ENCODE measurements around the gene GIT2. TPM values are rescaled to one million over a fixed set of nuclear protein-coding genes. Genes with fewer than 3 reads are reported as not detected.
"Not testable (repeated sequence)": the region's sequence is repeated elsewhere in the genome, so short reads cannot be mapped to it uniquely, and the experiment has no call there.

Gene GIT2
- total RNA-seq, 1 donor from 2014 or later, result 43.0 TPM

DNA sequence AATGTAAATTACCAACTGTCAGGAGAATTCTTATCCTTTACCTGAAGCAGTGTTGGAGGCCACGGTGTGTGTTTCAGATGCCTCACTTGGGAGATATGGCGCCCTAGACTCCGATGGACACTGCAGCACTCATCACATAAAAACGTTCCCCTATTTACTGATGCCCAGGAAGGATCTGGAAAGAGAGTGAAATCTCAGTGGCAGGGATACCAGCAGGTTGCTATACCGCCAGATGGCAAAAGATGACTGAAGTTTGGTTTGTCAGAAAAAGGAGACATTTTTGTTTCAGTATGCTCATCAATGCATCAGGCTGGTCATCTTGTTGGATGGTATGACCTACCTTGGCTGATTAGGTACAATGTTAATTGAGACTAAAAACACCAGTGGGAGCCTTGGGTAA, 4.6 kb downstream of the GIT2 start:
- intact Hi-C loops (cut with DNase I), result no loop called here
- no peaks in the 10 kb centered on the region for H3K9me3 ChIP-seq
- H3K36me3 ChIP-seq, result peaks cover 0 to 37% of the 10 kb centered on the region in 2 donors
- H3K27ac ChIP-seq, result no peak overlapping the region
- TF ChIP-seq POLR2AphosphoS5 (IDR thresholded peaks at IDR 0.05; ENCODE audit: insufficient read depth in 1 of 2, low read depth in 1 of 2), result no peak
- TF ChIP-seq POLR2A (IDR thresholded peaks at IDR 0.05), result no peak
- TF ChIP-seq, protein P1, sequence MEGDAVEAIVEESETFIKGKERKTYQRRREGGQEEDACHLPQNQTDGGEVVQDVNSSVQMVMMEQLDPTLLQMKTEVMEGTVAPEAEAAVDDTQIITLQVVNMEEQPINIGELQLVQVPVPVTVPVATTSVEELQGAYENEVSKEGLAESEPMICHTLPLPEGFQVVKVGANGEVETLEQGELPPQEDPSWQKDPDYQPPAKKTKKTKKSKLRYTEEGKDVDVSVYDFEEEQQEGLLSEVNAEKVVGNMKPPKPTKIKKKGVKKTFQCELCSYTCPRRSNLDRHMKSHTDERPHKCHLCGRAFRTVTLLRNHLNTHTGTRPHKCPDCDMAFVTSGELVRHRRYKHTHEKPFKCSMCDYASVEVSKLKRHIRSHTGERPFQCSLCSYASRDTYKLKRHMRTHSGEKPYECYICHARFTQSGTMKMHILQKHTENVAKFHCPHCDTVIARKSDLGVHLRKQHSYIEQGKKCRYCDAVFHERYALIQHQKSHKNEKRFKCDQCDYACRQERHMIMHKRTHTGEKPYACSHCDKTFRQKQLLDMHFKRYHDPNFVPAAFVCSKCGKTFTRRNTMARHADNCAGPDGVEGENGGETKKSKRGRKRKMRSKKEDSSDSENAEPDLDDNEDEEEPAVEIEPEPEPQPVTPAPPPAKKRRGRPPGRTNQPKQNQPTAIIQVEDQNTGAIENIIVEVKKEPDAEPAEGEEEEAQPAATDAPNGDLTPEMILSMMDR (IDR thresholded peaks at IDR 0.05), result no peak
- H3K27me3 ChIP-seq, result no peaks in the 10 kb centered on the region
- peaks cover 37% of the 10 kb centered on the region for H3K4me1 ChIP-seq
- DNase-seq (ENCODE audit: extremely low spot score in 2 of 2), result no peak
- H3K4me3 ChIP-seq, result no peak overlapping the region

DNA sequence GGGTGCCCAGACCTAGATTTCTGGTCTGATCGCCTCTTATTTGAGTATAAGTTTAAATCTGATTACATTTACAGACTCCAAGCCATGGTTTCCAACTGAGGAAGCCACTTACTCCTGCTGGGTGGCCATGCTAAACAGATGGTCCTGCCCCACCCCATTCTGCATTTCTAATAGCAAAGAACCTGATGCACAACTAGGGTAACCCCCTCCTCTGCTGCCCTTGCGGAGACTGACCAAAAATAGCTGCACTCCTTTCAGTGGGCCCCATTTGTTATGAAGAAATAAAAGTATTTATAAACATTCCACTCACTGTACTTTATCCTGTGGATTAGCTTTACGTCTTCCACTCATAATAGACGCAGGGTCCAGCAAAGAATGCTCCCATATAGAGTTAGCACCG, 6.8 kb downstream of the GIT2 start:
- DNase-seq (ENCODE audit: extremely low spot score in 2 of 2), result no peak
- Histone ChIP-seq H3K4me1 (peaks cover 20% of the 10 kb centered on the region), H3K36me3 (peaks cover 0 to 37% of the 10 kb centered on the region in 2 donors), H3K9me3 (no peaks in the 10 kb centered on the region), H3K27me3 (no peaks in the 10 kb centered on the region), H3K4me3 (no peak overlapping the region), H3K27ac (no peak overlapping the region)
- intact Hi-C loops (cut with DNase I), result no loop called here
- TF ChIP-seq, protein P1 (IDR thresholded peaks at IDR 0.05), result no peak
- TF ChIP-seq POLR2A (IDR thresholded peaks at IDR 0.05) (no peak), POLR2AphosphoS5 (IDR thresholded peaks at IDR 0.05; ENCODE audit: insufficient read depth in 1 of 2, low read depth in 1 of 2) (no peak)

DNA sequence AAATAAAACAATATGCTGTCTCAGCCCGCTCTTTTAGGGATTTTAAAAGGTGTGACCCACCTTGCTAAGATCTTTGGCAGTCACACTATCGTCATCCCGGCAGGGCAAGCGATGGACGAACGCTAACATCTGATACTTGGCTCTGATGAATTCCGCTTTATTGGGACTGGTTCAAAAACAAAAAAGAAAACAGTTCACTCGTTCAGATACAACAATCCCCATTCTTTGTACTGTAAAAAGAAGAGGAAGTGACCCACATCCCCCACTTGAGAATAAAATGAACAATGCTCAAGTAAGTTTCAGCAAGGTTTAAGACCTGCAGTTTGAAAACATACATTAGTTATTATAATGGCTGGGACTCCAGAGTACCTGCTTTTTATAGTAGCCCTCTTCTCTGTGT, 7.3 kb downstream of the GIT2 start:
- Histone ChIP-seq H3K27me3 (no peaks in the 10 kb centered on the region), H3K27ac (no peak overlapping the region), H3K4me1 (peaks cover 15% of the 10 kb centered on the region), H3K9me3 (no peaks in the 10 kb centered on the region), H3K4me3 (no peak overlapping the region), H3K36me3 (peaks cover 0 to 40% of the 10 kb centered on the region in 2 donors)
- TF ChIP-seq, protein P1 (IDR thresholded peaks at IDR 0.05), result no peak
- TF ChIP-seq POLR2AphosphoS5 (IDR thresholded peaks at IDR 0.05; ENCODE audit: insufficient read depth in 1 of 2, low read depth in 1 of 2) (no peak), POLR2A (IDR thresholded peaks at IDR 0.05) (no peak)
- intact Hi-C loops (cut with DNase I), result no loop called here
- DNase-seq (ENCODE audit: extremely low spot score in 2 of 2), result no peak

DNA sequence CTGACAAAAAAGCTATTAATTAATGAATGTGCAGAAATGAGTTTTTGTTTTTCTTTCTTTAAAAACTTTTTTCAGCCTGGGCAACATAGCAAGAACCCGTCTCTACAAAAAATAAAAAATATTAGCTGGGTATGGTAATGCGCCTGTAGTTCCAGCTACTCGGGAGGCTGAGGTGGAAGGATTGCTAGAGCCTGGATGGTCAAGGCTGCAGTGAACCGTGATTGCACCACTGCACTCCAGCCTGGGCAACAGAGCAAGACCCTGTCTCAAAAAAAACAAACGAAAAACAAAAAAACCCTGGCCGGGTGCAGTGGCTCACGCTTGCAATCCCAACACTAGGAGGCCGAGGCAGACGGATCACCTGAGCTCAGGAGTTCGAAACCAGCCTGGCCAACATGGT, 7.9 kb downstream of the GIT2 start:
- no peak for DNase-seq (ENCODE audit: extremely low spot score in 2 of 2)
- no peak overlapping the region for H3K27ac ChIP-seq
- H3K27me3 ChIP-seq, result no peaks in the 10 kb centered on the region
- H3K36me3 ChIP-seq, result peaks cover 0 to 46% of the 10 kb centered on the region in 2 donors
- TF ChIP-seq POLR2AphosphoS5 (IDR thresholded peaks at IDR 0.05; ENCODE audit: insufficient read depth in 1 of 2, low read depth in 1 of 2) (no peak), POLR2A (IDR thresholded peaks at IDR 0.05) (no peak)
- TF ChIP-seq, protein P1 (IDR thresholded peaks at IDR 0.05), result no peak
- no peak overlapping the region for H3K4me3 ChIP-seq
- intact Hi-C loops (cut with DNase I), result no loop called here
- peaks cover 11% of the 10 kb centered on the region for H3K4me1 ChIP-seq
- H3K9me3 ChIP-seq, result no peaks in the 10 kb centered on the region

DNA sequence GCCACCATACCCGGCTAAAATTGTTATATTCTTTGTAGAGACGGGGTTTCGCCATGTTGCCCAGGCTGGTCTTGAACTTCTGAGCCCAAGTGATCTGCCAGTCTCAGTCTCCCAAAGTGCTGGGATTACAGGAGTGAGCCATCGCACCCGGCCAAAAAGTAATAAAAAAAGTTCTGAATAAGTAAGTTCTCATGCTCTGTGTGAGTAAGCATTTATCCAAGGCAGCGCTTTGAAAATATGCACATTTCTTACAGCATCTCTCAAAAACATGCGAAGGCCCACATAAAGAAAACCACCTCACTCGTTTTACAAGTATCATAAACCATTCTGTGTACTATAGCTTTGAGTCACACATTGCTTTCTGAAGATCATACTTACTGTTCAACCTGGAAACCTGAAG, 8.6 kb downstream of the GIT2 start:
- intact Hi-C loops (cut with DNase I), result no loop called here
- Histone ChIP-seq H3K36me3 (peaks cover 0 to 53% of the 10 kb centered on the region in 2 donors), H3K4me3 (no peak overlapping the region), H3K4me1 (peaks cover 4% of the 10 kb centered on the region), H3K27me3 (no peaks in the 10 kb centered on the region), H3K27ac (no peak overlapping the region), H3K9me3 (no peaks in the 10 kb centered on the region)
- no peak for TF ChIP-seq POLR2A (IDR thresholded peaks at IDR 0.05)
- TF ChIP-seq, protein P1 (IDR thresholded peaks at IDR 0.05), result no peak
- TF ChIP-seq POLR2AphosphoS5 (IDR thresholded peaks at IDR 0.05; ENCODE audit: insufficient read depth in 1 of 2, low read depth in 1 of 2), result no peak
- no peak for DNase-seq (ENCODE audit: extremely low spot score in 2 of 2)

DNA sequence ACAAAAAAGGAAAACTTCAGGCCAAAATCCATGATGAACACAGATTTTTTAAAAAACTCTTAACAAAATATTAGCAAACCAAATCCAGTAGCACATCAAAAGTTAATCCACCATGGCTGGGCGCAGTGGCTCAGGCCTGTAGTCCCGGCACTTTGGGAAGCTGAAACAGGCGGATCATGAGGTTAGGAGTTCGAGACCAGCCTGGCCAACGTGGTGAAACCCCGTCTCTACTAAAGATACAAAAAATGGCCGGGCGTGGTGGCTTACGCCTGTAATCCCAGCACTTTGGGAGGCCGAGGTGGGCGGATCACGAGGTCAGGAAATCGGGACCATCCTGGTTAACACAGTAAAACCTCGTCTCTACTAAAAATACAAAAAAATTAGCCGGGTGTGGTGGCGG, 9.9 kb downstream of the GIT2 start:
- intact Hi-C loops (cut with DNase I); DNase-seq (ENCODE audit: extremely low spot score in 2 of 2); H3K27me3 ChIP-seq; H3K9me3 ChIP-seq; H3K27ac ChIP-seq; H3K4me1 ChIP-seq; H3K4me3 ChIP-seq: not testable (repeated sequence)
- peaks cover 0 to 67% of the 10 kb centered on the region in 2 donors for H3K36me3 ChIP-seq
